ENCODE measurements around the gene CDH13. TPM values are rescaled to one million over a fixed set of nuclear protein-coding genes. Genes with fewer than 3 reads are reported as not detected.

CDH13 gene
- polyA plus RNA-seq, 1 donor from 2014 or later: 3.2 TPM

DNA sequence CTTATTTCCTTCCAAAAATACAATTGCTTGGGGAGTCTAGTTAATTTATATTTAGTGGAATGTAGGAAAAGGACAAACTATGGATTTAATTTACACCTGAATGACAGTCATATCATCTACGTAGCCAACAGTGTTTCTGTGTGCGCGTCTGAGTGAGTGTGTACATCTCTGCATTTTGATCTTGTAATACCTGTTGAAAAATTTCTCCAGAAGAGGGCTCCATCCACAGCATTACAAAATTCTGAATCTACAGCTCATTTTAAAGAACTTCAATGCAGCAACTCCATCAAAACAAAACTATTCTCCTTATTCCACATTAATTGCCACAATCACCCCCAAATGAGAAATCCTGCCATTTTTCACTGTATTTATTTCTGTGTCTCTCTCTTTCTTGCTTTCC lies 3.9 kb downstream of the CDH13 start:
- Histone ChIP-seq H3K79me2 (replicated peaks; ENCODE audit: insufficient read depth, low read length) (no peaks in the 10 kb centered on the region), H3F3A (ENCODE audit: insufficient read depth, low read length, poor library complexity, severe bottlenecking) (no peaks in the 10 kb centered on the region), H3K4me2 (ENCODE audit: low read length) (no peak overlapping the region), H4K20me1 (ENCODE audit: insufficient read depth) (no peaks in the 10 kb centered on the region), H3K4me3 (ENCODE audit: low read length) (no peak overlapping the region), H3K9ac (ENCODE audit: low read length) (no peak overlapping the region), H2AFZ (ENCODE audit: low read depth, low read length) (no peak overlapping the region), H3K9me3 (ENCODE audit: low read length) (peaks cover 4% of the 10 kb centered on the region), H3K27me3 (ENCODE audit: insufficient read depth, low read depth, low read length) (peaks cover 39% of the 10 kb centered on the region), H3K36me3 (ENCODE audit: insufficient read depth, low read length) (no peaks in the 10 kb centered on the region), H3K9me2 (ENCODE audit: insufficient read depth, low read length) (no peaks in the 10 kb centered on the region), H3K27ac (ENCODE audit: low read length) (no peak overlapping the region)
- TF ChIP-seq RAD21 (conservative IDR thresholded peaks at IDR 0.05): peak; percentile 81
- TF ChIP-seq, protein P1, sequence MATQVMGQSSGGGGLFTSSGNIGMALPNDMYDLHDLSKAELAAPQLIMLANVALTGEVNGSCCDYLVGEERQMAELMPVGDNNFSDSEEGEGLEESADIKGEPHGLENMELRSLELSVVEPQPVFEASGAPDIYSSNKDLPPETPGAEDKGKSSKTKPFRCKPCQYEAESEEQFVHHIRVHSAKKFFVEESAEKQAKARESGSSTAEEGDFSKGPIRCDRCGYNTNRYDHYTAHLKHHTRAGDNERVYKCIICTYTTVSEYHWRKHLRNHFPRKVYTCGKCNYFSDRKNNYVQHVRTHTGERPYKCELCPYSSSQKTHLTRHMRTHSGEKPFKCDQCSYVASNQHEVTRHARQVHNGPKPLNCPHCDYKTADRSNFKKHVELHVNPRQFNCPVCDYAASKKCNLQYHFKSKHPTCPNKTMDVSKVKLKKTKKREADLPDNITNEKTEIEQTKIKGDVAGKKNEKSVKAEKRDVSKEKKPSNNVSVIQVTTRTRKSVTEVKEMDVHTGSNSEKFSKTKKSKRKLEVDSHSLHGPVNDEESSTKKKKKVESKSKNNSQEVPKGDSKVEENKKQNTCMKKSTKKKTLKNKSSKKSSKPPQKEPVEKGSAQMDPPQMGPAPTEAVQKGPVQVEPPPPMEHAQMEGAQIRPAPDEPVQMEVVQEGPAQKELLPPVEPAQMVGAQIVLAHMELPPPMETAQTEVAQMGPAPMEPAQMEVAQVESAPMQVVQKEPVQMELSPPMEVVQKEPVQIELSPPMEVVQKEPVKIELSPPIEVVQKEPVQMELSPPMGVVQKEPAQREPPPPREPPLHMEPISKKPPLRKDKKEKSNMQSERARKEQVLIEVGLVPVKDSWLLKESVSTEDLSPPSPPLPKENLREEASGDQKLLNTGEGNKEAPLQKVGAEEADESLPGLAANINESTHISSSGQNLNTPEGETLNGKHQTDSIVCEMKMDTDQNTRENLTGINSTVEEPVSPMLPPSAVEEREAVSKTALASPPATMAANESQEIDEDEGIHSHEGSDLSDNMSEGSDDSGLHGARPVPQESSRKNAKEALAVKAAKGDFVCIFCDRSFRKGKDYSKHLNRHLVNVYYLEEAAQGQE (IDR thresholded peaks at IDR 0.05; ENCODE audit: borderline replicate concordance): no peak
- TF ChIP-seq, protein P2, sequence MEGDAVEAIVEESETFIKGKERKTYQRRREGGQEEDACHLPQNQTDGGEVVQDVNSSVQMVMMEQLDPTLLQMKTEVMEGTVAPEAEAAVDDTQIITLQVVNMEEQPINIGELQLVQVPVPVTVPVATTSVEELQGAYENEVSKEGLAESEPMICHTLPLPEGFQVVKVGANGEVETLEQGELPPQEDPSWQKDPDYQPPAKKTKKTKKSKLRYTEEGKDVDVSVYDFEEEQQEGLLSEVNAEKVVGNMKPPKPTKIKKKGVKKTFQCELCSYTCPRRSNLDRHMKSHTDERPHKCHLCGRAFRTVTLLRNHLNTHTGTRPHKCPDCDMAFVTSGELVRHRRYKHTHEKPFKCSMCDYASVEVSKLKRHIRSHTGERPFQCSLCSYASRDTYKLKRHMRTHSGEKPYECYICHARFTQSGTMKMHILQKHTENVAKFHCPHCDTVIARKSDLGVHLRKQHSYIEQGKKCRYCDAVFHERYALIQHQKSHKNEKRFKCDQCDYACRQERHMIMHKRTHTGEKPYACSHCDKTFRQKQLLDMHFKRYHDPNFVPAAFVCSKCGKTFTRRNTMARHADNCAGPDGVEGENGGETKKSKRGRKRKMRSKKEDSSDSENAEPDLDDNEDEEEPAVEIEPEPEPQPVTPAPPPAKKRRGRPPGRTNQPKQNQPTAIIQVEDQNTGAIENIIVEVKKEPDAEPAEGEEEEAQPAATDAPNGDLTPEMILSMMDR (IDR thresholded peaks at IDR 0.05; ENCODE audit: poor library complexity, severe bottlenecking): peak; percentile 72
- TF ChIP-seq SMC3 (conservative IDR thresholded peaks at IDR 0.05; ENCODE audit: poor library complexity): peak; percentile 82

DNA sequence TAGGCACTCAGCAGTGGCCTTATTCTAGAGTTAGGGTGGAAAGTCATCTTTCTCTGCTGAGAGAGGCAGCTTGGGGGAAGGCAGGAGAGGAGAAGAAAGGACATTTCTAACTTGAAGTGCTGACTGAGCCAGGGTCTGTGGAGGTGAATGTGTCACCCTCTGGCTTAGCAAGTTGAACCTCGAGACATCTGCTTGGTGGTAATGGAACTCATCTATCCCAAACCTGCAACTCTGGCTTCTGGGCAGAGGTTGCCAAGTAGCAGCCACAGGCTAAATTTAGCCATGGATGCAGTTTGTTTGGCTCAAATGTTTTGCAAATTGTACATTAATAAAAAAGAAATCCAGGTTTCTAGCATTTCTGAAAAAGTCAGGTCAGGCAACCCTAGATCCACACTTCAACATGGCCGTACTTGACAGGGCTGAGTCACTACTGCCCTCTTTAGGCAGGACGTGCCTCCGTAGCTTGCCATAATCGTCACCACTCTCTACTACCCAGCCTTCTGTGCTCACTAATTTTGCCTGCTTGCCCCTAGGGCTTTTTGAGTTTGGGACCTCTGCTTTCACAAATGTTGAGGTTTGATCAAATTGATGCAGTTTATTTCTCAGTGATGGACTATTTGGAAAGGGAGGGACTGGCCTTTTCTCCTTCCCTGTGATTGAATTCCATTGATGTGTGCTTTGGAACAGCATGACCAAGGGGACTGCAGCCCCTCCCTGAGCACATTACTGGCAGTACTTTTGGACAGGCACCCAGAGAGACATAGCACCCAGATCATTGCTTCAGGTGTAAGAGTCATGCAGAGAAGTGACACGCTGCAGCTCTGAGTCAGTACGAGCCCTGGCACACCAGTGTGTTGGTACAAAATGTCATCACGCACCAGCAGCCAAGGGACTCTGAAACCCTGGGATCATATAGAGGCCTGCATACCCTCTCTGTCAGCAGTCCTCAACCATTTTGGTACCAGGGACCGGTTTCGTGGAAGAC lies 5.2 kb downstream of the CDH13 start:
- H3K4me2 ChIP-seq (ENCODE audit: low read length): no peak overlapping the region
- TF ChIP-seq TAF1 (IDR thresholded peaks at IDR 0.05; ENCODE audit: low read depth) (no peak), RAD21 (conservative IDR thresholded peaks at IDR 0.05) (no peak), MXI1 (conservative IDR thresholded peaks at IDR 0.05; ENCODE audit: poor library complexity, severe bottlenecking) (no peak)
- no peak overlapping the region for H3K9ac ChIP-seq (ENCODE audit: low read length)
- H3K9me2 ChIP-seq (ENCODE audit: insufficient read depth, low read length): no peaks in the 10 kb centered on the region
- no peaks in the 10 kb centered on the region for H3F3A ChIP-seq (ENCODE audit: insufficient read depth, low read length, poor library complexity, severe bottlenecking)
- H4K20me1 ChIP-seq (ENCODE audit: insufficient read depth): no peaks in the 10 kb centered on the region
- no peaks in the 10 kb centered on the region for H3K79me2 ChIP-seq (replicated peaks; ENCODE audit: insufficient read depth, low read length)
- H3K27me3 ChIP-seq (ENCODE audit: insufficient read depth, low read depth, low read length): peaks cover 26% of the 10 kb centered on the region
- no peaks in the 10 kb centered on the region for H3K9me3 ChIP-seq (ENCODE audit: low read length)
- H3K27ac ChIP-seq (ENCODE audit: low read length): no peak overlapping the region
- no peak overlapping the region for H3K4me3 ChIP-seq (ENCODE audit: low read length)
- no peak overlapping the region for H2AFZ ChIP-seq (ENCODE audit: low read depth, low read length)
- H3K36me3 ChIP-seq (ENCODE audit: insufficient read depth, low read length): no peaks in the 10 kb centered on the region

Data from neural cell (in vitro differentiated cells).